ENCODE results near the gene AFF1. TPM values are rescaled to one million over a fixed set of nuclear protein-coding genes. Genes with fewer than 3 reads are reported as not detected.

The AFF1 gene
- total RNA-seq, 4 donors from 2014 or later: 155 to 238 (median 192) TPM

- Histone ChIP-seq H3K27ac (peak overlapping the region in 1 of 3 donors; percentile 59), H3K27me3 (no peaks in the 10 kb centered on the region), H3K9me3 (no peaks in the 10 kb centered on the region), H3K36me3 (peaks cover 0 to 8% of the 10 kb centered on the region in 2 donors), H3K4me3 (replicated peaks in 1 of 3) (no peak overlapping the region), H3K4me1 (peaks cover 58 to 73% of the 10 kb centered on the region in 2 donors)
- DNase-seq: no peak
- TF ChIP-seq CTCF (IDR thresholded peaks at IDR 0.05): no peak
- TF ChIP-seq POLR2A (IDR thresholded peaks at IDR 0.05): no peak
- WGBS, 2 donors: 94 to 96% methylated on average over 8 of the region's 8 CpGs
- intact Hi-C loops (cut with DNase I): no loop called here
These were observed 153.4 kb downstream of the AFF1 start for GRCh38 chr4:87088186-87088585.

- H3K27ac ChIP-seq: peak overlapping the region in 2 of 3 donors; percentile 50 to 63
- intact Hi-C loops (cut with DNase I): no loop called here
- DNase-seq: no peak
- whole genome bisulfite sequencing, 2 donors: 30 to 35% methylated on average over 3 of the region's 3 CpGs
- H3K4me3 ChIP-seq (replicated peaks in 1 of 3): no peak overlapping the region
- peaks cover 0 to 8% of the 10 kb centered on the region in 2 donors for H3K36me3 ChIP-seq
- peaks cover 66 to 74% of the 10 kb centered on the region in 2 donors for H3K4me1 ChIP-seq
- no peak for TF ChIP-seq POLR2A (IDR thresholded peaks at IDR 0.05)
- TF ChIP-seq CTCF (IDR thresholded peaks at IDR 0.05): no peak
- no peaks in the 10 kb centered on the region for H3K9me3 ChIP-seq
- H3K27me3 ChIP-seq: no peaks in the 10 kb centered on the region
These were observed 154.6 kb downstream of the AFF1 start for GRCh38 chr4:87089368-87089767.

GRCh38 chr4:87090305-87090704 is 155.5 kb downstream of the AFF1 start:
- intact Hi-C loops (cut with DNase I): loop anchor here (10.0 kb wide), 1 partner anchor 166 kb away; no protein-coding TSS in a partner anchor
- H3K9me3 ChIP-seq: no peaks in the 10 kb centered on the region
- H3K27me3 ChIP-seq: no peaks in the 10 kb centered on the region
- no peak for DNase-seq
- no peak overlapping the region for H3K4me3 ChIP-seq (replicated peaks in 1 of 3)
- 94 to 96% methylated on average over 3 of the region's 3 CpGs for WGBS, 2 donors
- peaks cover 66 to 74% of the 10 kb centered on the region in 2 donors for H3K4me1 ChIP-seq
- peak overlapping the region in 2 of 3 donors; percentile 50 to 63 for H3K27ac ChIP-seq
- TF ChIP-seq POLR2A (IDR thresholded peaks at IDR 0.05): no peak
- TF ChIP-seq CTCF (IDR thresholded peaks at IDR 0.05): no peak
- H3K36me3 ChIP-seq: peaks cover 0 to 14% of the 10 kb centered on the region in 2 donors

GRCh38 chr4:87092389-87093141 is 157.8 kb downstream of the AFF1 start:
- intact Hi-C loops (cut with DNase I): loop anchor here (10.0 kb wide), 1 partner anchor 168 kb away; no protein-coding TSS in a partner anchor
- Histone ChIP-seq H3K27ac (peak overlapping the region; percentile 73 to 87 (median 75)), H3K27me3 (no peaks in the 10 kb centered on the region), H3K36me3 (peaks cover 0 to 14% of the 10 kb centered on the region in 2 donors), H3K4me1 (peaks cover 64 to 76% of the 10 kb centered on the region in 2 donors), H3K4me3 (replicated peaks in 1 of 3) (no peak overlapping the region), H3K9me3 (no peaks in the 10 kb centered on the region)
- TF ChIP-seq POLR2A (IDR thresholded peaks at IDR 0.05) (no peak), CTCF (IDR thresholded peaks at IDR 0.05) (no peak)
- DNase-seq: peak; percentile 98 to 99
- 26% methylated on average over 4 of the region's 4 CpGs for WGBS, 2 donors

Data from thyroid gland (tissue), 4 donors.